Neural progenitor cell (in vitro differentiated cells): ENCODE measurements around the gene CORIN. TPM values are rescaled to one million over a fixed set of nuclear protein-coding genes. Genes with fewer than 3 reads are reported as not detected.

Experiments
- DNase-seq: peaks from one replicate; pipeline ENCODE4 v3.0.0-alpha.2; 2016; ENCODE audit warnings: low spot score
- H2AFZ ChIP-seq: fragments of 200-600 bp; sonication (generic); replicated peaks from 2 replicates; pipeline ENCODE4 v1.6.1; 2016; ENCODE audit warnings: antibody characterized with exemption
- H3F3A ChIP-seq: fragments of 200-600 bp; sonication (generic); 2 replicates; pipeline ENCODE4 v1.6.1; 2016; ENCODE audit warnings: antibody characterized with exemption, low read depth
- H3K27ac ChIP-seq: fragments of 200-600 bp; sonication (generic); 2 replicates; pipeline ENCODE4 v1.5.1; 2016; ENCODE audit warnings: mild to moderate bottlenecking
- H3K27me3 ChIP-seq: fragments of 200-600 bp; sonication (generic); 2 replicates; pipeline ENCODE4 v1.6.1; 2016; ENCODE audit warnings: mild to moderate bottlenecking, moderate library complexity
- H3K36me3 ChIP-seq: fragments of 200-600 bp; sonication (generic); 2 replicates; pipeline ENCODE4 v1.5.1; 2016
- H3K4me1 ChIP-seq: fragments of 200-600 bp; sonication (generic); 2 replicates; pipeline ENCODE4 v1.6.1; 2016; ENCODE audit warnings: mixed run types
- H3K4me2 ChIP-seq: fragments of 200-600 bp; sonication (generic); 2 replicates; pipeline ENCODE4 v1.6.1; 2016
- H3K4me3 ChIP-seq: fragments of 200-600 bp; sonication (generic); 2 replicates; pipeline ENCODE4 v1.5.1; 2016
- H3K79me2 ChIP-seq: fragments of 200-600 bp; sonication (generic); 2 replicates; pipeline ENCODE4 v1.6.1; 2016; ENCODE audit warnings: low read depth
- H3K9ac ChIP-seq: fragments of 200-600 bp; sonication (generic); 2 replicates; pipeline ENCODE4 v1.6.1; 2016
- H3K9me3 ChIP-seq: fragments of 200-600 bp; sonication (generic); 2 replicates; pipeline ENCODE4 v1.5.1; 2016; ENCODE audit warnings: low read depth
- H4K20me1 ChIP-seq: fragments of 200-600 bp; sonication (generic); 2 replicates; pipeline ENCODE4 v1.6.1; 2016; ENCODE audit warnings: low read depth
- H3K27ac Mint-ChIP-seq: 3 replicates; pipeline ENCODE4 v1.8.0; 2021; ENCODE audit warnings: mixed read lengths
- H3K27me3 Mint-ChIP-seq: 2 replicates; pipeline ENCODE4 v1.8.0; 2022; ENCODE audit warnings: low read depth, mild to moderate bottlenecking, inconsistent platforms, moderate library complexity, mixed read lengths; ENCODE audit not compliant: insufficient read depth
- H3K36me3 Mint-ChIP-seq: 3 replicates; pipeline ENCODE4 v1.8.0; 2021; ENCODE audit warnings: mixed read lengths
- H3K4me1 Mint-ChIP-seq: 3 replicates; pipeline ENCODE4 v1.8.0; 2021; ENCODE audit warnings: mixed read lengths
- H3K4me3 Mint-ChIP-seq: 3 replicates; pipeline ENCODE4 v1.8.0; 2021; ENCODE audit warnings: mild to moderate bottlenecking, moderate library complexity, mixed read lengths
- H3K9me3 Mint-ChIP-seq: 3 replicates; pipeline ENCODE4 v1.8.0; 2020; ENCODE audit warnings: mixed read lengths
- EZH2 ChIP-seq: fragments of 200-600 bp; sonication (generic); IDR thresholded peaks from 2 replicates; pipeline ENCODE4 v1.6.1; 2017; ENCODE audit warnings: antibody characterized with exemption, mild to moderate bottlenecking, moderate library complexity
- EZH2phosphoT487 ChIP-seq: fragments of 200-600 bp; sonication (generic); IDR thresholded peaks from 2 replicates; pipeline ENCODE4 v1.6.1; 2017; ENCODE audit warnings: antibody characterized with exemption
- total RNA-seq: library from RNA; depleted of rRNA; stranded (reverse); fragments of >200 nt; gene quantifications from 2 replicates; pipeline ENCODE4 v1.2.3, GENCODE V29; 2015; ENCODE audit warnings: low replicate concordance
- TF ChIP-seq, protein P1 (sequence below): fragments of 200-600 bp; sonication (generic); IDR thresholded peaks from 2 replicates; pipeline ENCODE4 v1.5.1; 2017; ENCODE audit warnings: antibody characterized with exemption, mild to moderate bottlenecking

CORIN gene
- total RNA-seq, 1 donor from 2014 or later, result not detected

DNA sequence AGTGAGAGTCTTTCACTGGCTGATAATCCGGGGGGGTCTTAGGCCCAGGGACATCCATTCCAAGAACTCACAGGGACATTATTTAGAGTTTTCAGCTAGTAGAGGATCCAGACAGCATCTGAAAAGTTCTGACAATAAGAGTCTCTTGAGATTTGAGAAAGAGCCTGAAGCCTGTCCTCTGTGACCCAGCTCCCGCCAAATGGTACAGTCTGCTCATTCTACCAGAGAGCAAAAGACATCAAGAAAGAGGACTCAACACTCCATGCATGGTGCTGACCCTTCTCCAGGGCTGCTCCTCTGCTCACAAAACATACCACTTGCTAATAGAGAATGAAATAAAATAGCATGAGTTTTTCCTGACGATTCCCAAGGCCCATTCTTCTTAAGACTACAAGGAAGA, 190.8 kb downstream of the CORIN start:
- no peak for DNase-seq
- no peak overlapping the region for H3K27ac ChIP-seq
- H3K4me1 ChIP-seq, result no peaks in the 10 kb centered on the region
- H3K4me3 ChIP-seq, result no peak overlapping the region
- no peak overlapping the region for H3K4me2 ChIP-seq
- no peak overlapping the region for H3K4me3 Mint-ChIP-seq
- H3K27me3 ChIP-seq, result no peaks in the 10 kb centered on the region
- H3K36me3 ChIP-seq, result no peaks in the 10 kb centered on the region
- no peak for TF ChIP-seq EZH2phosphoT487
- TF ChIP-seq, protein P1, sequence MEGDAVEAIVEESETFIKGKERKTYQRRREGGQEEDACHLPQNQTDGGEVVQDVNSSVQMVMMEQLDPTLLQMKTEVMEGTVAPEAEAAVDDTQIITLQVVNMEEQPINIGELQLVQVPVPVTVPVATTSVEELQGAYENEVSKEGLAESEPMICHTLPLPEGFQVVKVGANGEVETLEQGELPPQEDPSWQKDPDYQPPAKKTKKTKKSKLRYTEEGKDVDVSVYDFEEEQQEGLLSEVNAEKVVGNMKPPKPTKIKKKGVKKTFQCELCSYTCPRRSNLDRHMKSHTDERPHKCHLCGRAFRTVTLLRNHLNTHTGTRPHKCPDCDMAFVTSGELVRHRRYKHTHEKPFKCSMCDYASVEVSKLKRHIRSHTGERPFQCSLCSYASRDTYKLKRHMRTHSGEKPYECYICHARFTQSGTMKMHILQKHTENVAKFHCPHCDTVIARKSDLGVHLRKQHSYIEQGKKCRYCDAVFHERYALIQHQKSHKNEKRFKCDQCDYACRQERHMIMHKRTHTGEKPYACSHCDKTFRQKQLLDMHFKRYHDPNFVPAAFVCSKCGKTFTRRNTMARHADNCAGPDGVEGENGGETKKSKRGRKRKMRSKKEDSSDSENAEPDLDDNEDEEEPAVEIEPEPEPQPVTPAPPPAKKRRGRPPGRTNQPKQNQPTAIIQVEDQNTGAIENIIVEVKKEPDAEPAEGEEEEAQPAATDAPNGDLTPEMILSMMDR, result no peak
- no peak for TF ChIP-seq EZH2
- no peaks in the 10 kb centered on the region for H3K36me3 Mint-ChIP-seq
- no peak overlapping the region for H3K9ac ChIP-seq
- H3K27me3 Mint-ChIP-seq, result peaks cover 5% of the 10 kb centered on the region
- H3K27ac Mint-ChIP-seq, result no peak overlapping the region
- H3K79me2 ChIP-seq, result no peaks in the 10 kb centered on the region
- peaks cover 19% of the 10 kb centered on the region for H3K4me1 Mint-ChIP-seq
- H2AFZ ChIP-seq, result no peak overlapping the region
- no peaks in the 10 kb centered on the region for H3K9me3 ChIP-seq
- H3K9me3 Mint-ChIP-seq, result no peaks in the 10 kb centered on the region
- H3F3A ChIP-seq, result no peaks in the 10 kb centered on the region
- H4K20me1 ChIP-seq, result no peaks in the 10 kb centered on the region

- Mint-ChIP-seq H3K4me1 (peaks cover 19% of the 10 kb centered on the region), H3K4me3 (no peak overlapping the region), H3K27ac (no peak overlapping the region), H3K27me3 (peaks cover 5% of the 10 kb centered on the region), H3K9me3 (no peaks in the 10 kb centered on the region), H3K36me3 (no peaks in the 10 kb centered on the region)
- Histone ChIP-seq H4K20me1 (no peaks in the 10 kb centered on the region), H3K9ac (no peak overlapping the region), H3K27ac (no peak overlapping the region), H3K4me1 (no peaks in the 10 kb centered on the region), H3K9me3 (no peaks in the 10 kb centered on the region), H3K4me2 (no peak overlapping the region), H2AFZ (no peak overlapping the region), H3K79me2 (no peaks in the 10 kb centered on the region), H3K36me3 (no peaks in the 10 kb centered on the region), H3K27me3 (no peaks in the 10 kb centered on the region), H3K4me3 (no peak overlapping the region), H3F3A (no peaks in the 10 kb centered on the region)
- TF ChIP-seq EZH2phosphoT487 (no peak), EZH2 (no peak)
- TF ChIP-seq, protein P1, result no peak
- DNase-seq, result no peak
Observed at GRCh38 chr4:47646372-47646771, 191.5 kb downstream of the CORIN start.

GRCh38 chr4:47643845-47644244, 194.0 kb downstream of the CORIN start:
- no peaks in the 10 kb centered on the region for H3K9me3 ChIP-seq
- H3K27me3 ChIP-seq, result no peaks in the 10 kb centered on the region
- no peaks in the 10 kb centered on the region for H3K79me2 ChIP-seq
- peaks cover 7% of the 10 kb centered on the region for H3K27me3 Mint-ChIP-seq
- H4K20me1 ChIP-seq, result no peaks in the 10 kb centered on the region
- no peak overlapping the region for H3K4me3 Mint-ChIP-seq
- H3K4me1 Mint-ChIP-seq, result peaks cover 19% of the 10 kb centered on the region
- no peak overlapping the region for H3K4me2 ChIP-seq
- no peaks in the 10 kb centered on the region for H3K9me3 Mint-ChIP-seq
- no peak for TF ChIP-seq EZH2
- TF ChIP-seq, protein P1, result no peak
- no peak for TF ChIP-seq EZH2phosphoT487
- H3K36me3 ChIP-seq, result no peaks in the 10 kb centered on the region
- peak overlapping the region; percentile 9 for H3K27ac Mint-ChIP-seq
- H2AFZ ChIP-seq, result peak overlapping the region; percentile 60
- no peak overlapping the region for H3K9ac ChIP-seq
- DNase-seq, result no peak
- no peaks in the 10 kb centered on the region for H3K4me1 ChIP-seq
- no peaks in the 10 kb centered on the region for H3F3A ChIP-seq
- H3K4me3 ChIP-seq, result no peak overlapping the region
- H3K36me3 Mint-ChIP-seq, result no peaks in the 10 kb centered on the region
- H3K27ac ChIP-seq, result no peak overlapping the region
